KMS-11 (cell line): ENCODE measurements around the gene IL18R1.

Experiments used
- H2AFZ ChIP-seq: fragments of 200-600 bp; sonication (generic); 2 replicates; pipeline ENCODE4 v1.6.1; 2016; ENCODE audit warnings: antibody characterized with exemption, mixed run types, low read depth
- H3K27ac ChIP-seq: fragments of 200-600 bp; sonication (generic); 2 replicates; pipeline ENCODE4 v1.6.1; 2016; ENCODE audit warnings: mild to moderate bottlenecking, mixed run types
- H3K27me3 ChIP-seq: fragments of 200-600 bp; sonication (generic); 2 replicates; pipeline ENCODE4 v1.6.1; 2017; ENCODE audit warnings: mild to moderate bottlenecking, low read depth, mixed run types, moderate library complexity; ENCODE audit not compliant: insufficient read depth
- H3K36me3 ChIP-seq: fragments of 200-600 bp; sonication (generic); 2 replicates; pipeline ENCODE4 v1.6.1; 2017; ENCODE audit warnings: mild to moderate bottlenecking, mixed run types; ENCODE audit not compliant: insufficient read depth
- H3K4me1 ChIP-seq: fragments of 200-600 bp; sonication (generic); 2 replicates; pipeline ENCODE4 v1.6.1; 2016; ENCODE audit warnings: mild to moderate bottlenecking, low read depth, mixed run types; ENCODE audit not compliant: poor library complexity, severe bottlenecking
- H3K4me2 ChIP-seq: fragments of 200-600 bp; sonication (generic); 2 replicates; pipeline ENCODE4 v1.7.0; 2016; ENCODE audit warnings: mild to moderate bottlenecking, mixed run types
- H3K4me3 ChIP-seq: fragments of 200-600 bp; sonication (generic); IDR thresholded peaks from 2 replicates; pipeline ENCODE4 v1.6.1; 2017; ENCODE audit warnings: low read depth, low read length, mixed read lengths; ENCODE audit not compliant: insufficient read depth
- H3K79me2 ChIP-seq: fragments of 200-600 bp; sonication (generic); 2 replicates; pipeline ENCODE4 v1.6.1; 2016; ENCODE audit warnings: low read depth, mixed run types; ENCODE audit not compliant: insufficient read depth
- H3K9ac ChIP-seq: fragments of 200-600 bp; sonication (generic); 2 replicates; pipeline ENCODE4 v1.6.1; 2016; ENCODE audit warnings: mild to moderate bottlenecking, mixed run types
- H4K20me1 ChIP-seq: fragments of 200-600 bp; sonication (generic); 2 replicates; pipeline ENCODE4 v1.6.1; 2016; ENCODE audit warnings: mild to moderate bottlenecking, mixed run types; ENCODE audit not compliant: insufficient read depth
- TF ChIP-seq, protein P1 (sequence below): fragments of 200-600 bp; sonication (generic); conservative IDR thresholded peaks from 2 replicates; pipeline ENCODE4 v1.6.1; 2017; ENCODE audit warnings: low read depth, mild to moderate bottlenecking, antibody characterized with exemption, low read length, moderate library complexity, mixed read lengths

IL18R1 gene

DNA sequence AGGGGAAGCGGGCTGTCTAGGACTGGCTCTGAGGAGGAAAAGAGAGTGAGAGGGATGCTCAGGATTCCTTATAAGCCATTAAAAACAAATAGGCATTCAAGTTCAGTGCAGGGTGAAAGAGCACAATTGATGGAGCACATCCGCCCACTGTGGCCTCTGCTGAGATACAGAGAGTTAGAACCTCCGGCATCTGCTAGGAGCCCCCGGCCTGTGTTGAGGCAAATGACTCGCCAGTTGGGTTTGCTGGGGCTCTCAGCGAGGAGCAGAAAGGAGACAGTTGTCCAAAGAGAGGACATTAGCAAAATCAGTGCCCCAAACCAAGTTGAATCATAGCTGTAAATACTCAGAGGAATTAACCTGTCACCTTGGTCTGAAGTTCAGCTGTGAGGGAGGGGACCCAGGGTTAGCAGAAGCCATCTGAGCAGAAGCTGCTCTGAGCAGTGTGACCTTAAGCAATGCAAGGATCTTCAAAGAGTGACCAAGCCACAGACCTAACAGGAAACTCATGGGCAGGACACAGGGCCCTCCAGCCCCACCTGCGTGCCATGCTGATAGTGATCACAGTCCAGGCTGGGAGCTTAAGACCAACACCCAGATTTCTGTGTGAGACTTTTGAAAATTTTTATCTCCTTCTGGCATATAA is 44.0 kb downstream of the IL18R1 start:
- Histone ChIP-seq H3K27me3 (no peaks in the 10 kb centered on the region), H3K9ac (no peak overlapping the region), H3K4me2 (no peak overlapping the region), H3K36me3 (no peaks in the 10 kb centered on the region), H3K79me2 (no peaks in the 10 kb centered on the region), H2AFZ (no peak overlapping the region), H3K4me1 (no peaks in the 10 kb centered on the region), H3K27ac (no peak overlapping the region), H4K20me1 (no peaks in the 10 kb centered on the region), H3K4me3 (no peak overlapping the region)
- TF ChIP-seq, protein P1, sequence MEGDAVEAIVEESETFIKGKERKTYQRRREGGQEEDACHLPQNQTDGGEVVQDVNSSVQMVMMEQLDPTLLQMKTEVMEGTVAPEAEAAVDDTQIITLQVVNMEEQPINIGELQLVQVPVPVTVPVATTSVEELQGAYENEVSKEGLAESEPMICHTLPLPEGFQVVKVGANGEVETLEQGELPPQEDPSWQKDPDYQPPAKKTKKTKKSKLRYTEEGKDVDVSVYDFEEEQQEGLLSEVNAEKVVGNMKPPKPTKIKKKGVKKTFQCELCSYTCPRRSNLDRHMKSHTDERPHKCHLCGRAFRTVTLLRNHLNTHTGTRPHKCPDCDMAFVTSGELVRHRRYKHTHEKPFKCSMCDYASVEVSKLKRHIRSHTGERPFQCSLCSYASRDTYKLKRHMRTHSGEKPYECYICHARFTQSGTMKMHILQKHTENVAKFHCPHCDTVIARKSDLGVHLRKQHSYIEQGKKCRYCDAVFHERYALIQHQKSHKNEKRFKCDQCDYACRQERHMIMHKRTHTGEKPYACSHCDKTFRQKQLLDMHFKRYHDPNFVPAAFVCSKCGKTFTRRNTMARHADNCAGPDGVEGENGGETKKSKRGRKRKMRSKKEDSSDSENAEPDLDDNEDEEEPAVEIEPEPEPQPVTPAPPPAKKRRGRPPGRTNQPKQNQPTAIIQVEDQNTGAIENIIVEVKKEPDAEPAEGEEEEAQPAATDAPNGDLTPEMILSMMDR: no peak

GRCh38 chr2:102401456-102401855 is 45.9 kb downstream of the IL18R1 start:
- H3K79me2 ChIP-seq: no peaks in the 10 kb centered on the region
- H3K27ac ChIP-seq: no peak overlapping the region
- no peak overlapping the region for H3K4me3 ChIP-seq
- H2AFZ ChIP-seq: no peak overlapping the region
- no peak overlapping the region for H3K9ac ChIP-seq
- no peaks in the 10 kb centered on the region for H4K20me1 ChIP-seq
- H3K27me3 ChIP-seq: no peaks in the 10 kb centered on the region
- no peaks in the 10 kb centered on the region for H3K4me1 ChIP-seq
- TF ChIP-seq, protein P1: no peak
- no peak overlapping the region for H3K4me2 ChIP-seq
- no peaks in the 10 kb centered on the region for H3K36me3 ChIP-seq

- H2AFZ ChIP-seq: no peak overlapping the region
These were observed 46.3 kb downstream of the IL18R1 start for GRCh38 chr2:102401865-102402264.

GRCh38 chr2:102410952-102411351 is 55.4 kb downstream of the IL18R1 start:
- Histone ChIP-seq H3K27ac (no peak overlapping the region), H3K4me1 (no peaks in the 10 kb centered on the region), H3K9ac (no peak overlapping the region), H3K27me3 (no peaks in the 10 kb centered on the region), H3K4me2 (no peak overlapping the region), H3K36me3 (no peaks in the 10 kb centered on the region), H4K20me1 (no peaks in the 10 kb centered on the region), H3K4me3 (no peak overlapping the region), H3K79me2 (no peaks in the 10 kb centered on the region), H2AFZ (no peak overlapping the region)
- TF ChIP-seq, protein P1: no peak

More at GRCh38 chr2:102401865-102402264, 46.3 kb downstream of the IL18R1 start:
- no peaks in the 10 kb centered on the region for H3K79me2 ChIP-seq
- H3K27me3 ChIP-seq: no peaks in the 10 kb centered on the region
- H4K20me1 ChIP-seq: no peaks in the 10 kb centered on the region
- no peak overlapping the region for H3K4me3 ChIP-seq
- TF ChIP-seq, protein P1: no peak
- H3K4me1 ChIP-seq: no peaks in the 10 kb centered on the region
- H3K27ac ChIP-seq: no peak overlapping the region
- no peak overlapping the region for H3K4me2 ChIP-seq
- H3K36me3 ChIP-seq: no peaks in the 10 kb centered on the region
- no peak overlapping the region for H3K9ac ChIP-seq
